HG03571 (cell line): ENCODE measurements around the gene LPIN2.

Source experiments
- ATAC-seq: cut with Tn5 transposase; IDR thresholded peaks from one replicate; pipeline ENCODE4 v1.9.1; 2021; ENCODE audit not compliant: unreplicated experiment

LPIN2 gene

DNA sequence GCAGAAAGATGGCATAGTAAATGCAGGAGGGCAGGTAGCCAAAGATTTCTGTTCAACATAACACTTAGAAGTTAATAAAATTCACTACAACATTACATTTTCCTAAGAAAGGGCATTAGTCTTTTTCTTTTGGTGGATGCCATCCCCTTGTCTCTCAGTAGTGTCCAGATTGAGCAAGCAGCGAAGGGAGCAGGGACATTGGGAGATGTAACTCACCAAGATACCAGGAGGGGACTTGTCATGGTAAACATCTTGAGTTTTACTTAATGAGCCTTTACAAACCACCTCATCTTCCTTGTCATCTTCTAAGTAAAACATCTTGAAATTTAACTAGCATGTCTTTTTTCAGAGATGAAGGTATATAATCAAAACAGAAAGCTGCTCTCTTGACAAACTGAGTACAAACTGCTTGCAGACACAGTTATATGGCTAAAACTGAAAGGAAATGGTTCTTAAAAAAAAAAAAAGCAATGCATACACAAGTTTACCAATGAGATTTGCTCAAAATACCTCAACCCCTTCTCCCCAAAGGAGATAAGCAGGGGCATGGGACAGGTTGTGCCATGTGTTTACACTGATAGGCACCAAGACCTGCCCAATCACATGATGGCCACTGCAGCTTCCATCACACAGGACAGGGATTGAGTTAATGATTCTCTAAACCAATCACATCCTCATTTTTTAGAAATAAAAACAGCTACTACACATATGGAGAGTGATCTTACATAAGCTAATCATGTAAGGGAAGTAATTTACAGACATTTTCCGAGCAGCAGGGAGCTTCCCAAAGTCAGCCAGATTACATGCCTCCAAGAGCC is 30.3 kb downstream of the LPIN2 start:
- ATAC-seq: no peak

DNA sequence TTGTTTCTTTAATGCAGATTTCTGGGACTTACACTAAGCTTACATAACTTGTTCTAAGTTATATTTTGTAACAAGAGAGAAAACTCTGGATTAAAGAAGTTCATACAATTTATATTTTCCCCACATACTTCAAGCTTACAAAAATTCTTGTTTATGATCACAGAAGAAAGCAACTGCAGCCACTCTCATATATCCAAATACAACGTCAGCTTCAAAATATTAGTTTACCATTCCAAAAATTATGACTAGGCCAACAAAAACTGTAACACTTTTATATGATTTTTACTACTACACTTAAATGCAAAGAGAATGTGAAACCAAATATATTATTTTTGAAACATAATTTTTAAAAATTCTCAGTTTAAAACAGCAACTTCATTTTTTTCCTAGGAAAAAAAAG is 30.9 kb downstream of the LPIN2 start:
- ATAC-seq: no peak

DNA sequence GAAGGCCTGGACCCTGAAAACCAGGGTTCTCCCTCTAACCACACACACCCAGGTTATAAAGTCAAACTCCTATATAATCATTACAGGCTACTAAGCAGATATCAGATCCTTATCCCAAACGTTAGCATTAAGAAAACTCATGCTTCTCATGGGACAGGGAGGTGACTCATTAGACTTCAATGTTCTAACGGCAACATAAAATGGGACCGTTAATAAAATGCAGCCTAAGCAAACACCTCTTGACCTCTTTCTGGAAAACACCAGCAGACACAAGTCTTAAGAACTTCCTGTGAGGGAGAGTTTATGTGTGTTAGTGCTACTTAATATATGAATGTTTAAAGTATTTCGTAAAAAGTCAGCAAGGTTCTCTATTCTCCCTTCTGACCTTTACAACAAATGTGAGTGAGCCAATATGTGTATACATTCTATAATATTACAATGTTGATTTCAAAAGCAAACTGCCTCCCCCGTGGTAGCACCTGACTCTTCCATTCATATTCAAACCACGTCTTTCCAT is 31.7 kb downstream of the LPIN2 start:
- no peak for ATAC-seq

DNA sequence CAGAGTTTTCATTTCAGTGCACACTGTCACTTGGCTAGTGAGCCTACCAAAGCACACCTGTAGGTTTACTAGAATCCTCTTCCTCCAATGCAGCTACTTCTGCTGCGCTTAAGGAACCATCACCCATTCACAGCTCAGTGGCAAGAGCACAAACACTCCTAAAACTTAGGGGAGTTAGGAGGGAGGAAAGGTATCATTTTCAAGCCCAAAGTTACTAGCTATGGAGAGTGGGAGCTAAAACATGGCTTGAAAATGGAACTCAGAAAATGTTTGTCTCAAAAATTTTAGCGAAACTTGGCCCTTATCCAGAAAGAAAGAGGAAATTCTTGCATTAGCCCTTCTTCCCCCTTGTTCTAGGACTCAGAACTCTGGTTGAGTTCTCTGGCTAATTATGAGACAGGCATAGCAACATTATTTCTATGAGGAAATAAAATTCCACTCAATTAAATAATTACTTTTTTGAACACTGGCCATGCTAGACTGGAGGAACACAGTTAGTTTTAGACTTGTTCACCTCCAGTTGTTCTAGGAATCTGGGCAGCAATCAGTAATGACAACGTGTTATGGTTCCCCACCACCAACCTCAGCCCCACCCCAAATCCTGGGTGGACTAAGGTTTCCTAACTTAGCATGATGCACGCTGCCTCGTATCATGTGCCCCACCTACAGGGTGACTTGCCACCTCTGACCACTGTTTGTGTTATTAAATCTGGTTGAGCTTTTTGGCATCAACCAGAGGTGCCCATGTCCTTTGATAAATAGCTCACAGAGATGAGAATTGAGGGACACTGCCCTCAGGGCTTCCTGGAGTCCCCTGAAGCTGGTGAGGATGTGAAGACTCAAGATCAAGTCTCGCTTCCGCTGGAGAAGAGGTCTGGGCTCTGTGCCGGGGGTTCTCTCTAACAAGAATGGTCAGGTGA is 32.8 kb downstream of the LPIN2 start:
- ATAC-seq: no peak

DNA sequence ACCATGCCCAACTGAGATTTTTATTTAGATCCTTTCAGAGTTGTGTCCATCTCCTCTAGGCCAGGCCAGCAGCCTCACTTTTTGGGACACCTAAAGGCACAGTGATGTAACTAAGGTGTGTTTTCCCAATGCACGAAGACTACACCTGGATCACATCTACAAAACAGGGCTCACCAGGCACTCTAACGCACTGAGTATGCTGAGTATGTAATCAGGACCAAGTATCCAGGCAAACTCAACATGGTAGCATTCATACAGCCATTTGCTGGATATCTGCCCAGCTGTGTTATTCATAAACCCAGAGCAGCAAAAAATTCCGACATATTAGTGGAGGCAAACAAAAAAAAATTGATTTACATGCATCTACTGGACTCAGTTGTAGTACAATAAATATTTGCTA is 33.8 kb downstream of the LPIN2 start:
- no peak for ATAC-seq

DNA sequence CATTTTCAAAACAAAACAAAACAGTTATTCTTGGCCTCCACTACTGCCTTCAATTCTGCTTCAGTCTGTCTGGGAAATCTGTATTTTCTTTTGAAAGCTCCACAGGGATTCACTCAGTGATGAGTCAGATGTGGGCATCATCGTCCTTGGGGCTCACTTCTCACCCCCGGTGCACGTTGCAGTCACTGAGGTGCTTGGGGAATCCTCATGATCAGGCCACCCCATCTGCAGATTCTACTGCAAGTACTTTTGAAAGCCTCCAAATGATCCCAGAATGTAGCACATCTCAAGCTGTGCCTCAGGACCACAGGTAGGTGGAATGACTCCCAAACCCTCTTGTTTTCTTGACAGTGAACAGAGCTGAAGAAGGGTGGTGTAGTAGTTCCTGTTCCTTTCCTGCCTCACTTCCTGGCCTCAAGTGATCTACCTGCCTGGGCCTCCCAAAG is 34.3 kb downstream of the LPIN2 start:
- ATAC-seq: no peak

DNA sequence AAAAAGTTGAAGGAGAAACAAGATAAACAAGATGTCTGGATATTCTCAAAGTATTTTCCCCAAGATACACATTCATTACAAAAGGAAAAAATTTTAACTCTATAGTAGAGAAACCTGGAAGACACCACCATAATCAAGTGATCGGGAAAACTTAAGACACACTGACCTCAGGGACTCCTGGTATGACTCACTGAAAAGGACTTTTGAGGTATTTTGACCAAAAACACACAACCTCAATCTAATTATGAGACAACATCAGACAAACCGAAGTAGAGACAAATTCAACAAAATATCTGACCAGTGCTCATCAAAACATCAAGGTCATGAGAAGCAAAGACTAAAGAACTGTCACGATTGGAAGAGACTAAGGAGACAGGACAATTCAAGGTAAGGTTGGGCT is 34.7 kb downstream of the LPIN2 start:
- no peak for ATAC-seq

DNA sequence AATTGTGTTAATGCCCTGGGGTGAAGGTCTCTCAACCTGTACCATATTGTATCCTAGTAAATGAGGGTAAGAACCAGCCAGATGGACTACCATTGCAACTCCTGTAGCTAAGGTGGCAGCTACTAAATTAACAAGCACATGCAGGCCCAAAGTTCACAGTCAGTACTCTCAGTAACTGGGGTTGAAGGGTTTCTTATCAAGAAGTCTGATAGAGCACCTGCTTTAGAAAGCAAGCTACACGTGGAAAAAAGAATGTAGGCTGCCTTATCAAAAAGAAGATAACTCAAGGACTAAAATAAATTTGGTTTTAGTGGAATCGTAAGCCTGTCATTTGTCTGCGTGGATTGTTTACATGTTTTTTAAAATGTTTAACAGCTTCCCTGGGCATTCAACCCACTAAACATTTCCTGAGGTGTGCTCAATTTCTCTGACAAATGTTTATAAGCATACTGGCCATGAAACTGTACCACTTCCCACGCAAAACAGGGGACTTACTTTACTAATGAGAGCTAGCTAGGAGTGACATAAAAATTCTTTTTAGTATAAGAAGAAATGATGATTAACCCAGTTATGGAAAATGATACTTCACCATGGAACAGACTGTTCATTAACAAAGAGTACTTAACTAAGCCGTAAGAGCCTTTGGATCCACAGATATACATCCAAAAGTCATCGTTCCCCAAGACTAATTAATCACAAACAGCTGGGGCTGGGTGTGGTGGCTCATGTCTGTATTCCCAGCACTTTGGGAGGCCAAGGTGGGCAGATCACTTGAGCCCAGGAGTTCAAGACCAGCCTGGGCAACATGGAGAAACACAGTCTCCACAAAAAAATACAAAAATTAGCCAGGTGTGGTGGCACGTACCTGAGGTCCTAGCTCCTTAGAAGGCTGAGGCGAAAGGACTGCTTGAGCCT is 36.5 kb downstream of the LPIN2 start:
- ATAC-seq: no peak

DNA sequence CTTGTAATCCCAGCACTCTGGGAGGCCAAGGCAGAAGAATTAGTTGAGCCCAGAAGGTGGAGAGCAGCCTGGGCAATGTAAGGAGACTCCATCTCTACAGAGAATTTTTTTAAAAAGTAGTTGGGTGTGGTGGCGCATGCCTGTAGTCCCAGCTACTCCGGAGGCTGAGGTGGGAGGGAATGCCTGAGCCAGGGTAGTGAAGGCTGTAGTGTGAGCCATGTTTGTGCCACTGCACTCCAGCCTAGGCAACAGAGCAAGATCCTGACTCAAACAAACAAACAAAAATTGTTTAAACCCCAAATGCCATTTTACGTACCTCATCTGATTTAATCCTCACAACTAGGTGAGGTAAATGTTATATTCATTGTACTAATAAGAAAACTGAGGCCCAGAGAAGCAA is 38.2 kb downstream of the LPIN2 start:
- ATAC-seq: no peak

DNA sequence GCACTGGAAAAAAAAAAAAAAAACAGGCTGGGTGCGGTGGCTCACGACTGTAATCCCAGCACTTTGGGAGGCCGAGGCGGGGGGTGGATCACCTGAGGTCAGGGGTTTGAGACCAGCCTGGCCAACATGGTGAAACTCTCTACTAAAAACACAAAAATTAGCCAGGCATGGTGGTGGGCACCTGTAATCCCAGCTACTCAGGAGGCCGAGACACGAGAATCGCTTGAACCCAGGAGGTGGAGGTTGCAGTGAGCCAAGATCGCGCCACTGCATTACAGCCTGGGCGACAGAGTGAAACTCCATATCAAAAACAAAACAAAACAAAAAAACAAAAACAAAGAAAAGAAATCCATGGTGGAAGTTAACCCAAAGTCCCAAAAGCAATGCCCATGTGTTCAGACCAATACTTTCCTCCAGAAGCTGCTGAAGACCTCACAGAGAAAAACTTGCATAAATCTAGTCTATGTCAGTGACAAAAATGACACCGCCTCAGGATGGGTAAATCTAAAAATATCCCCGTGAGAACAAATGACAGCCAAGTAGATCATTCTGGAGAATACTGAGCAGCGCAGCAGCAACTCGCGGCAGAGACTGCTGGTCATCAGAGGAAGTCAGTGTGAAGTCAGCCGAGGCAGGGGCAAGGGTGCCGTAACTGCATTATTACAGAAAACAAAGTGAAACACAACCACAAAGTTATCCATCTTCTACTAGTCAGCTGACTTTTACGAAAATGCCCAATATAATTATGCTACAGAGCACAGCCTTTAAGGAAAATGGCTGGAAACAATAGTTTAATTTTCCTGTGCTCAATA is 41.0 kb downstream of the LPIN2 start:
- ATAC-seq: peak; percentile 78

DNA sequence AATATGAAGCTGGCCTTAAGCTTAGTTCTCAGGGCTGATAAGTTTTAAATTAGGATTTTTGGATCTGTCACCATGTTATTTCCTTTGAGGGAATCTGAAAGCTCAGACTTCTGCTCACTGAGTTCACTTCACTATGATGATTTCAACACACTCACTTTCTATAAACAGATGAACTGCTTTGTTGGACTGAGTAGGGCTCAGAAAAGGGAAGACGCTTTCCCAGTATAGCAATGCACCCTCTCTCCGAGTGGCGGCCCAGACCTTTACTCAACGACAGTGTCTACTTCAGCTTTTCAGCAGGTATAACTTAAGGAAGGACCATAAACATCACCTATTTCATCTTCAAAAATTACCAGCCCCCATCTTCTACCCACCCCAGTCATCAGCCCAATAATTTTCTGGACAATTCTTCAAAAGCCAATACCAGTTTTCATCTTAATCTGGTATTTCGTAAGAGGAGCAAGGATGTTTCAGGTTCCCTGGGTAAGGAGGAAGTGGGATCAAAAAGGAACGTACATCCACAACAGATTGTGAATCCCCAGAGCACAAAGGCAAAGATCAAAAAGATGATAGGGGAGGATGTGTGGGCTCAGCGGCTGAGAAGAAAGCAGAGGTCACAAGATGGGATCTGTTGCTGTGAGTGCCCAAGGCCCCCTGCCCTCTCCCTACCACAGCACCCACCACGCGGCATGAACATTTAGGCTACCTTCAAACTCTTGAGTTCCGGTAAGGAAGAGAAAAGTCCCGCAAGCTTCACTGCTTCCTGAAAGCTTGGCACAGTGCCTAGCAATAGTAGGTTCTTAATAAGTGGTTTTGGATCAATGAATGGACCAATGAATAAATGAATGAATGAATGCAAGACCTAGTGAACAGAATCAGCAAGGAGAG is 41.9 kb downstream of the LPIN2 start:
- no peak for ATAC-seq

DNA sequence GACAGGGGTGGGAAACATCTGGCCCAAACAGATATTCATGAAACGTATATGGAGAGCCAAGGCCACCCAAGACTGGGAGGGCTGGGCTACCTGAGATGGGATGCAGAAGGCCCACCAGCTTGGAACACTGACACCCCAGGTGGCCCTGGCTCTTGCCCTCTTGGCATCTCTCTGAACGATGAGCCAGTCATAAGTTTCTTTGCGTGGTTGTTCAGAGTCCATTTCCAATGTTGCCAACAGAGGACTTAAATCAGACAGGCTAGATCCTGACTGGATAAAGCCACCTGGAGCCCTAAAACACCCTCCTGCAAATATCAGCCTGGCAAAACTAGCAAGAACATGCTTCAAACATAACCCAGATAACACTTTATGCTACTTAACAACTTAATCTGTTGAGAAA is 42.6 kb downstream of the LPIN2 start:
- ATAC-seq: no peak

DNA sequence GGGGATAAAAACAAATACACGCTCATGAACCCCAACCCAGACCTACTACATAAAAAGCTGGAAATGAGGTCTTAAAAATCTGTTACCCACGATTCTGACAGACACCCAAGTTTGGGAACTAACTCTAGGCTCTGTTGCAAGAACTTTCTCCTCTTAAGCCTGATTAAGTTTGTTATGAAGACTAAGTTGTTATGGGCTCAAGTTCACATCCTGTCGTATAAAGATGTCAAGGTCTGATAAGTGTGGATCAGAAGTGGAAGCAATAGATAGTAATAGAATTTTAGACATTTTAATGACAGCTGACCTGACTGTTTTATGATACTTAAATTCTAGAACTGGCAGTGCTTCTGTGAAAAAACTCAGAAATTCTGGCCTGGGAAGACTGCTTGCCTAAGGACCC is 43.2 kb downstream of the LPIN2 start:
- ATAC-seq: no peak

DNA sequence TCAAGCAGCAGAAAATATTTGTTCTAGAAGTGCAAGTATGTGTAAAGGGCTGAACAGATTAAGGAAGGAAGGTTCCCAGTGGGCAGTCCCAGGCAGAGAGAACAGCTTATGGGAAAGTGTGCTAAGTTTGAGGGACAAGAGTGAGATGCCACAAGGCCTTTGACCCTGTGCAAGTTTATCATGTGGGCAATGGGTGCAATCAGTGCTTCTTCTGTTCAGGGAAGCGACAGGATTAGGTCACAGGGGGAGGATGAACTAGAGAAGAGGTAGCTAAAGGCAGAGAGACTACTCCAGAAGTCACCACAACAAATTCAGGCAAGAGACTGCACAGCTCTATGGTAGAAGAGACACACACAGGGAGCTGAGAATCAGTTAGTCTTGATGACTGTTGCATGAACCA is 44.3 kb downstream of the LPIN2 start:
- no peak for ATAC-seq

DNA sequence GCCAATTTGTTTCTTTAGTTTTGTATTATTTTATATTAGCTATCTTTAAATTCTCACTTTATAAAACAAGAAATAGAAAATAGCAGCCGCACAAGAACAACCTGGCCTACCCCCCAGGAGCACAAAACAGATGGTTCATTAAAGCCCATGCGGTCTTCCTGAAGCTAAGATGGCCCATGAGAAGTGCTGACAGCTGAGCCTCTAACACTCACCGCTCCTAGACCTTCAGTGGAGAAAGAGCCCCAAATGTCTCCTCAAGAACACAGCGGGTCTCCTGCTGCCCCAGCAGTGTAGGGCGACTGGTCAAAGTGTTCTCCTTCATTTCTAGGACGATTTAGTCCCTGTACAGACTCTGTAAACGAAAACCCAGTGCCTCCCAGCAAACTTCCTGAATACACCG is 45.1 kb downstream of the LPIN2 start:
- no peak for ATAC-seq

DNA sequence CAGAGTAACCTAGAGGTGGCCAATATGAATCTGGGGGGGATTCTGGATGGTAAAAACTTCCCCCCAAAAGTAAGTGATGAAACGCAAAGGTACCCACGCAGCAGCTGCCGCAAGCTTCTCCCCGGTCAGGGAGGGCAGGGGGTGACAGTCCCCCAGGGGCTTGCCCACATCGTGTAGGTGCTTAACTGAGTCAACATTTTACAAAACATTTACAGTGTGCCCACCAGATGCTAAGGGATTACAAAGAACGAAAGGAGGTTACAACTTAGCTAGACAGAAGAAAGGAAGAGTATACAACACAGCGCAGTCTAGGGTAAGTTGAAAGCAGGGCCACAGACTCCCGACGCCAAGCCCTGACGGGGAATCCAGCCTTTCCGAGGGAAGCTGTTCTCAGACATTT is 45.6 kb downstream of the LPIN2 start:
- no peak for ATAC-seq

DNA sequence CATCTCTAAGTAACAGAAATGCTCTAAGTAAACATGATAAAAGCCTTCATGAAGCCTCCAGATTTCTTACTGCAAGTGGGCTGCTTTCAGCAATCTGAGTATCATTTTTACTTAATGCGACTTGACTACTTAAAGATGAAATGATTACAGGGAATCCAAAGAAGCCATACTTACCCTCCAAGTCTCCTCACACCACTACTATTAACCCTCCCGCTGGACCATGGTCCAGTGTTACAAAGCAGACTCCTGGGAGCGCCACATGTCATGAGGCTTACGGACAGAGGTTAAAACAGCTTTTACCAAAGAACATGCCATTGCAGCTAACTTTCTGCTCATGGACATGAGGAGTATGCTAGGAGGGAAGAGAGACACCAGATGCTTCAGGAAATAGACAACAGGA is 46.4 kb downstream of the LPIN2 start:
- no peak for ATAC-seq

DNA sequence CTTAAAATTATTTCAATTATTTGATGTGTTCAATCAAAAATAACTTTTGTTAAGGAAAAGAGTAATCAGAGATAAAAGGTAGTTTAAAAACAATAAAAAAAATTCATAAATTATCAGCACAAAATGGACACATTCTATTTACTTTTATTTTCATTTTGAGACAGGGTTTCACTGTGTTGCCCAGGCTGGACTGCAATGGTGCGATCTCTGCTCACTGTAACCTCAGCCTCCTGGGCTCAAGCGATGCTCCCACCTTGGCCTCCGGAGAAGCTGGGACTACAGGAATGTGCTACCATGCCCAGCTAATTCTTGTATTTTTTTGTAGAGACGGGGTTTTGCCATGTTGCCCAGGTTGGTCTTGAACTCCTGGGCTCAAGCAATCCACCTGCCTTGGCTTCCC is 47.1 kb downstream of the LPIN2 start:
- no peak for ATAC-seq

DNA sequence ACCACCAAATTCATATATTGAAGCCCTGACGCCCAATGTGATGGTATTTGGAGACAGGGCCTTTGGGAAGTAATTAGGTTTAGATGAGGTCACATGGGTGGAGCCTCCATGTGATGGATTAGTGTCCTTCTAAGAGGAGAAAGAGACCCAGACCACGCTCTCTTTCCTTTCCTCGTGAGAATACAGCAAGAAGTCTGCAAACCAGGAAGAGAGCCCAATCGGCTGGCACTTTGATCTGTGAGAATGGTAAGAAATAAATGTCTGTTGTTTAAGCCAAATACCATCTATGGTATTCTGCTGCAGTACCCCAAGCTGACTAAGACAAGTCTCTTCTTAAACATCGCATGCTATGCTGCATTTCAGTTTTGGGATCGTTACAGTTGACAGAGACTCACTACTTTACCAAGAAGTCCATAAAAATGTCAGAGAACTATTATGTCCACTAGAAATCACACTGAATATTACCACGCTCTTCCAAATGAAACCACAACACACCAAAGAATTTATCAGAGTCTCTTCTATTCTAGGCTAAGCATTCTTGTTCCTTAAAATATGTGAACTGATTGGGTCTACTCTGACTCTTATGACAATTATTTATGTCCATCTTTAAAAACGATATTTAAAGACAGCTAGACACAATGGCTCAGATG is 48.5 kb downstream of the LPIN2 start:
- no peak for ATAC-seq
